K562 (cell line): ENCODE results near the gene MFSD2B. TPM values are rescaled to one million over a fixed set of nuclear protein-coding genes. Genes with fewer than 3 reads are reported as not detected.
A peak's percentile ranks its signal among the peaks of the same experiment; 100 is the strongest.

ENCODE experiments used
- CHD2 ChIP-seq: IDR thresholded peaks from 2 replicates; pipeline ENCODE4 v1.6.1; 2011; ENCODE audit warnings: low read depth, low read length
- ETV1 ChIP-seq: fragments of 450-650 bp; conservative IDR thresholded peaks from 2 replicates; pipeline ENCODE4 v1.6.1; 2016; ENCODE audit warnings: missing genetic modification characterization, control low read depth, low read depth, missing compliant biosample characterization
- HNRNPUL1 ChIP-seq: fragments of 200-400 bp; formaldehyde crosslinking; IDR thresholded peaks from 2 replicates; pipeline ENCODE4 v1.6.1; 2017; ENCODE audit warnings: low read length
- KLF1 ChIP-seq: fragments of 450-650 bp; IDR thresholded peaks from 2 replicates; pipeline ENCODE4 v1.6.1; 2016; ENCODE audit warnings: missing genetic modification characterization, missing compliant biosample characterization
- LARP7 ChIP-seq: fragments of 450-650 bp; IDR thresholded peaks from 2 replicates; pipeline ENCODE4 v1.6.1; 2016
- LEF1 ChIP-seq: fragments of 450-650 bp; IDR thresholded peaks from 2 replicates; pipeline ENCODE4 v1.6.1; 2016; ENCODE audit warnings: mild to moderate bottlenecking
- NR2C1 ChIP-seq, 2 experiments: fragments of 450-650 bp; IDR thresholded peaks; 2 replicates each; pipeline ENCODE4 v1.6.1; 2017; ENCODE audit warnings: mild to moderate bottlenecking in 2 of 2, antibody characterized with exemption in 1 of 2, inconsistent platforms in 1 of 2, missing compliant biosample characterization in 1 of 2, missing genetic modification characterization in 1 of 2
- PHB2 ChIP-seq: fragments of 450-650 bp; IDR thresholded peaks from 2 replicates; pipeline ENCODE4 v1.6.1; 2017; ENCODE audit warnings: low read depth
- PRPF4 ChIP-seq: fragments of 200-400 bp; formaldehyde crosslinking; IDR thresholded peaks from one replicate; pipeline ENCODE4 v1.6.1; 2017; ENCODE audit warnings: low read length, low read depth, mild to moderate bottlenecking; ENCODE audit not compliant: insufficient read depth, poor library complexity, severe bottlenecking
- TAF9B ChIP-seq: fragments of 450-650 bp; IDR thresholded peaks from 2 replicates; pipeline ENCODE4 v1.6.1; 2018; ENCODE audit warnings: mild to moderate bottlenecking; ENCODE audit not compliant: partially characterized antibody
- TBP ChIP-seq: optimal IDR thresholded peaks from 2 replicates; pipeline ENCODE3; 2011; ENCODE audit warnings: low read depth, low read length, improper control_type of control experiment
- TEAD4 ChIP-seq, 2 experiments: sonication (generic) in 1 of 2; formaldehyde crosslinking in 1 of 2; IDR thresholded peaks; 2 replicates each; pipeline versions ENCODE4 v1.6.1 to v1.8.0; 2012 to 2022; ENCODE audit warnings: borderline replicate concordance in 1 of 2, inconsistent platforms in 1 of 2, low read length in 1 of 2, mild to moderate bottlenecking in 1 of 2, missing genetic modification reagents in 1 of 2
- YBX1 ChIP-seq: fragments of 450-650 bp; IDR thresholded peaks from 2 replicates; pipeline ENCODE4 v1.7.1; 2016; ENCODE audit warnings: mild to moderate bottlenecking
- YY1 ChIP-seq, 3 experiments: IDR thresholded peaks; 2 replicates each; pipeline ENCODE4 v1.6.1; 2011; ENCODE audit warnings: low read length in 2 of 3, mild to moderate bottlenecking in 2 of 3, moderate library complexity in 2 of 3, borderline replicate concordance in 1 of 3, control low read depth in 1 of 3, low read depth in 1 of 3; ENCODE audit not compliant: insufficient read depth in 3 of 3, insufficient replicate concordance in 2 of 3, control insufficient read depth in 1 of 3, insufficient read length in 1 of 3; ENCODE audit errors: extremely low read depth in 1 of 3
- ZNF175 ChIP-seq: fragments of 200-800 bp; sonication (Bioruptor generic); IDR thresholded peaks from 2 replicates; pipeline ENCODE4 v1.6.1; 2016; ENCODE audit warnings: low read depth, mild to moderate bottlenecking, missing genetic modification characterization, missing compliant biosample characterization
- ZNF41 ChIP-seq: fragments of 250-450 bp; sonication (Bioruptor Pico); conservative IDR thresholded peaks from 2 replicates; pipeline ENCODE4 v1.4.0; 2020; ENCODE audit warnings: mild to moderate bottlenecking
- polyA plus RNA-seq, 8 experiments: library from polyadenylated mRNA; depleted of rRNA in 4 of 8; stranded (reverse) in 5 of 8; unstranded in 3 of 8; fragments of >200 nt; fragmentation: Nextera tagmentation in 2 of 8; fragmentation: Illumina TruSeq in 1 of 8; extraction: Ambion mirVana in 2 of 8; extraction: Trizol in 1 of 8; gene quantifications; 2 replicates each; pipeline versions ENCODE4 v1.2.1 to v1.2.3, GENCODE V29; 2011 to 2014; ENCODE audit warnings: inconsistent platforms in 1 of 8, missing spikeins in 1 of 8
- total RNA-seq, 7 experiments: library from RNA; depleted of rRNA in 6 of 7; stranded (reverse); fragments of >200 nt in 6 of 7; fragmentation: Illumina TruSeq in 2 of 7; extraction: Trizol in 2 of 7; gene quantifications; 2 replicates each; pipeline versions ENCODE4 v1.2.1 to v1.2.3, GENCODE V29; 2011 to 2021; ENCODE audit warnings: low replicate concordance in 1 of 7
- TF ChIP-seq, protein P1 (sequence below): fragments of 250-450 bp; sonication (Bioruptor Pico); IDR thresholded peaks from 2 replicates; pipeline ENCODE4 v1.5.0; 2021; ENCODE audit warnings: mild to moderate bottlenecking, moderate library complexity
- TF ChIP-seq, protein P2 (sequence below): fragments of 450-650 bp; IDR thresholded peaks from 2 replicates; pipeline ENCODE4 v1.6.1; 2018; ENCODE audit warnings: mild to moderate bottlenecking, low read depth; ENCODE audit not compliant: partially characterized antibody
- TF ChIP-seq, protein P3 (sequence below): sonication (generic); formaldehyde crosslinking; IDR thresholded peaks from 2 replicates; pipeline ENCODE4 v1.8.1; 2022; ENCODE audit warnings: missing genetic modification reagents

The MFSD2B gene
- total and polyA plus RNA-seq, 9 of the 15 experiments (the other 6 are each of a cell fraction or from before 2014, with no cell fraction given): 2.6 to 10.9 (median 6.8) TPM

DNA sequence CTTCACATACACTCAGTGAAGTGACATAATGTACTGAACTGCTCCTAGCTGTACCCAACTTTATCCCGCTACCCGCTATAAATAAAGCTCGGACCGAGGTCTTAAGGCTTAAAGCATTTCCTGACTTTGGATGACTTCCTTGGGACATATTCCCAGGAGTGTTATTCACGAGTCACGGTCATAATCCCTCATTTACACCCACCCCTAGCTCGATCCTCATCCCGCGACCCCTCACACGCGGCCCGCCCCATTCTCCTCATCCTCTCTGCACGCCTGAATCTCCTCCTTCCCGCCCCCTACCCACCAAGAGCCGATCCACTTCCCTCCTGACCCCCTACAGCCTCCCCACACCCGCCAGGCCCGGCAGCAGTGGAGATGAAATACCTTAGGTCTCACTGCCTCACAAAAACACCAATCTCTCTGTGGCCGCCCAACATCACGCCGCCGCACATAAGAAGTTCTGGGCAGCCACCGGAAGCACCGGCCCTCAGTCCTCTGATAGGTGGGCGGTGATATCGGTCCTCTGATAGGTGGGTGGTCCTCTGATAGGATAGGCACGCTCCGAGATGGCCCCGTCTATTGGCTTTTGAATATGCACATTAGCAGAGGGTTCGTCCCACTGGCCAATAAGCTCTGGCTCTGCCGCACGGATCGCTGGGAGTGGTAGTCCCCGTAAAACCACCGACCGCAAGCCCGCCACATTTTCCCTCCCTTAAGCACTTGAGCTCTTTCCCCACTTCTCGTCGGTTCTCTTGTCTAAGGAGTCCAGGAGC, 37.2 kb downstream of the MFSD2B start, which contains the start of gene WDCP (continued):
- TF ChIP-seq, protein P1, sequence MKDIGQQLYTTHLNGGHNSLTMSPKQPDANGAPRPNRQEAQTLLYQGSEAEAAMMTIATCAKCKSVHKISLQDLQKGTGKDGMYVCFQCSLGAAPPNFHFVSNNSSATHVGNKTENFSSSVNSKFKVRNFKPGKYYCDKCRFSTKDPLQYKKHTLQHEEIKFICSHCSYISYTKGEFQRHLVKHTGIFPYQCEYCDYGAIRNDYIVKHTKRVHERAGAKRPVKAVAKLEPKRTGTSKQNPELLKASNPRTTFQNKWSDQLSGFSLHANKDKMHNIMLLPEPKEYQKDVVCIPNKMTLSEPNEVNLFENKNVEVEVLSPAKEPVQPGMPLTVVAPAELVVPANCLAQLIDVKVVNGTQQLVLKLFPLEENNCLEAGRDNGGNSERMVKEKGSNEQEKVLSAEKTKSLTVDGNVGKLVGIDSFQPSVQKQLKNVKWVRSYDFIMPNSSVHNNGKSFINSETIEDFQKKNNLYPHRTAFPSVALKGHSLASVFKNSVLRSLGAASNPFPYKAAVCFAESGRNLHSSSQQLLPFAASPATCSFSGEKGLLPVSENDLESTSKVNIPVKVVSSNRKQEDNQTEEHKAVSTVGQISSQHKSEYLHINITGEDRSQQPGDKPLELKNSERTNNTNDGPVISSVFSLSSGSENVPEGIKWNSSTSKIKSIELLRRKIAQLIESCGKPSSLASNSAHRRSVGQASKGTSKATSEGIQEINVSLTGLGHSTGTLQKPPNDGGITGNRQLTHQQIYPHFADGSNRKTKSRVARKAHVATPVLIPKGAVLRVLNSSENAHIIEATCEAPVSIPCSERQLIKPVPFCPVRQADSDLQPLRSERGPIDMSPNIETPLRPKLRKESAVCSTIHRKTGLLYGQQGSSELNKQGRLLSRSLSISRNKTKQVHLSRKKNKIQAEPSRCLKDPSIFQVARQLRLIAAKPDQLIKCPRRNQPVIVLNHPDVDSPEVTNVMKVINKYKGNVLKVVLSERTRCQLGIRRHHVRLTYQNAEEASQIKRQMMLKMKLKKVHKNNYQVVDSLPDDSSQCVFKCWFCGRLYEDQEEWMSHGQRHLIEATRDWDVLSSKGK (CRISPR knock-in tag): no peak
- no peak for TF ChIP-seq NR2C1 (IDR thresholded peaks at IDR 0.05)
- no peak for TF ChIP-seq NR2C1 (tag; IDR thresholded peaks at IDR 0.05)
- no peak for TF ChIP-seq LEF1
- peak; percentile 62; the same call in 1 of the 2 replicates for TF ChIP-seq ETV1
- peak; percentile 87 for TF ChIP-seq TBP
- TF ChIP-seq ZNF41: no peak
- peak in 1 of 3 experiments; percentile 21 for TF ChIP-seq YY1 (IDR thresholded peaks at IDR 0.05; ENCODE audit: borderline replicate concordance in 1 of 3, control insufficient read depth in 1 of 3, extremely low read depth in 1 of 3, insufficient read depth in 3 of 3, insufficient read length in 1 of 3, insufficient replicate concordance in 2 of 3, low read depth in 1 of 3, low read length in 2 of 3)
- TF ChIP-seq LARP7: peak; percentile 88
- TF ChIP-seq, protein P2, sequence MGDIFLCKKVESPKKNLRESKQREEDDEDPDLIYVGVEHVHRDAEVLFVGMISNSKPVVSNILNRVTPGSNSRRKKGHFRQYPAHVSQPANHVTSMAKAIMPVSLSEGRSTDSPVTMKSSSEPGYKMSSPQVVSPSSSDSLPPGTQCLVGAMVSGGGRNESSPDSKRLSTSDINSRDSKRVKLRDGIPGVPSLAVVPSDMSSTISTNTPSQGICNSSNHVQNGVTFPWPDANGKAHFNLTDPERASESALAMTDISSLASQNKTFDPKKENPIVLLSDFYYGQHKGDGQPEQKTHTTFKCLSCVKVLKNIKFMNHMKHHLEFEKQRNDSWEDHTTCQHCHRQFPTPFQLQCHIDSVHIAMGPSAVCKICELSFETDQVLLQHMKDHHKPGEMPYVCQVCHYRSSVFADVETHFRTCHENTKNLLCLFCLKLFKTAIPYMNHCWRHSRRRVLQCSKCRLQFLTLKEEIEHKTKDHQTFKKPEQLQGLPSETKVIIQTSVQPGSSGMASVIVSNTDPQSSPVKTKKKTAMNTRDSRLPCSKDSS: no peak
- TF ChIP-seq YBX1: no peak
- no peak for TF ChIP-seq HNRNPUL1
- TF ChIP-seq PRPF4: no peak
- peak; percentile 86 for TF ChIP-seq TAF9B
- TF ChIP-seq KLF1 (tag): no peak
- TF ChIP-seq TEAD4 (IDR thresholded peaks at IDR 0.05; ENCODE audit: low read length): no peak
- TF ChIP-seq TEAD4 (CRISPR knock-in tag; IDR thresholded peaks at IDR 0.05; ENCODE audit: borderline replicate concordance): no peak
- no peak for TF ChIP-seq PHB2
- TF ChIP-seq, protein P3, sequence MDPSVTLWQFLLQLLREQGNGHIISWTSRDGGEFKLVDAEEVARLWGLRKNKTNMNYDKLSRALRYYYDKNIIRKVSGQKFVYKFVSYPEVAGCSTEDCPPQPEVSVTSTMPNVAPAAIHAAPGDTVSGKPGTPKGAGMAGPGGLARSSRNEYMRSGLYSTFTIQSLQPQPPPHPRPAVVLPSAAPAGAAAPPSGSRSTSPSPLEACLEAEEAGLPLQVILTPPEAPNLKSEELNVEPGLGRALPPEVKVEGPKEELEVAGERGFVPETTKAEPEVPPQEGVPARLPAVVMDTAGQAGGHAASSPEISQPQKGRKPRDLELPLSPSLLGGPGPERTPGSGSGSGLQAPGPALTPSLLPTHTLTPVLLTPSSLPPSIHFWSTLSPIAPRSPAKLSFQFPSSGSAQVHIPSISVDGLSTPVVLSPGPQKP: no peak
- TF ChIP-seq CHD2: peak; percentile 81
- no peak for TF ChIP-seq ZNF175 (CRISPR knock-in tag)
